SKM-1 treated with dmso at 0.1 percent for 144 hours (cell line): Measurements from ENCODE around the gene HNF1B.
A peak's percentile ranks its signal among the peaks of the same experiment; 100 is the strongest.

Source experiments
- DNase-seq: peaks from one replicate; lab custom pipeline; 2025; ENCODE audit not compliant: unreplicated experiment; lab: John Stamatoyannopoulos, UW

HNF1B gene

GRCh38 chr17:37674511-37674910 is 70.3 kb downstream of the HNF1B start:
- DNase-seq, result no peak

DNA sequence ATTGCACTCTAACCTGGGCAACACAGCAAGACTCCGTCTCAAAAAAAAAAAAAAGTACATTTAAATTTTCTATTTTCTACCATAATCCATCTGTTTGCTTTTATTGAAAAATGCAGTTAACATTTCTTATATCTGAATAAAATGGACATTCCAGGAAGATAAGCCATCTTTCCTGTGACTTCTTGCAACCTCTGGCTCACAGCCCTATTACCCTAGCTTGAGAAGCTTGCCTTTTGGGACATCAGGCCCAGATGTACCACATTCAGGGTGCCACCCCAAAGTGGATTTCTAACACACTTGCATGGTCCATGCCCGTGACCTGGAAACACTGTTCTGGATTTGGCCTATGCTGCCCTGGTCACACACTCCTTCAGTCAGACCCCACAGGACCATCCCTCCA is 71.5 kb downstream of the HNF1B start:
- no peak for DNase-seq

- DNase-seq, result no peak
Measured at GRCh38 chr17:37672548-37673078, 72.2 kb downstream of the HNF1B start.

GRCh38 chr17:37671824-37672547 is 72.9 kb downstream of the HNF1B start:
- no peak for DNase-seq

DNA sequence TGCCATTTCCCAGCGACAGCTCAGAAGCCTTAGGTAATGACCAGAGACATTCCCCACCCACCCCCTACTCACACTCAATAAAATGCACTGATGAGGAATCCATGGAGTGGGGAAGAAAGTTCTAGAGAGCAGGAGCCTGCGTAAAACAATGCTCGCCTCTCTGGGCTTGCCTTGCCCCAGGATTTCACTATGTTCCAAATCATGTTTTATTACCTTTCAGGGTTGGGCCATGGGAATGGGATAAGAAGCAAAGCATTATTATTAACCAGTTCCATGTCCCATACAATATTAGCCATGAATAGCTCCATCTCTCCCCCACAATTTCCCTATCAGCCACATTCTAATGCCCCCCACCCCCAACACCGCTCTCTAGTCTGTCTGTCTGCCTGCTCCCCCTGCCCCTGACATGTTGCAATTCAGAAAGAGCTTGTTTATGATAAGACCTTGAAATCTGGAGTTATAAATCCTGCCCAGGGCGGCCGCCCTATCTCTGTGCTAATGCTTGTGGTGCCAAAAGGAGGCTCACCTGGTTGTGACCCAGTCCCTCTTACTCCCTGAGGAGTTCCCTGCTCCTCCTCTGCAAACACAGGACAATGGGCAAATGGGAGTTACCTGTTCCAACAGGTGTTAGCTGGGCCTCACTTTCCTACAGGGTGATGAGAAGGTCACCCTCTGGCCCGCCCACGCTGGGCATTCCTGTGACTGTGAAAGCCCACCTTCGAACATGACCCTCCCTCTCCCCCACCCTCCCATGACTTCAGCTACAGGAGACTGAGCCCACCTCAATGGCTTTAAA is 73.6 kb downstream of the HNF1B start:
- no peak for DNase-seq

DNA sequence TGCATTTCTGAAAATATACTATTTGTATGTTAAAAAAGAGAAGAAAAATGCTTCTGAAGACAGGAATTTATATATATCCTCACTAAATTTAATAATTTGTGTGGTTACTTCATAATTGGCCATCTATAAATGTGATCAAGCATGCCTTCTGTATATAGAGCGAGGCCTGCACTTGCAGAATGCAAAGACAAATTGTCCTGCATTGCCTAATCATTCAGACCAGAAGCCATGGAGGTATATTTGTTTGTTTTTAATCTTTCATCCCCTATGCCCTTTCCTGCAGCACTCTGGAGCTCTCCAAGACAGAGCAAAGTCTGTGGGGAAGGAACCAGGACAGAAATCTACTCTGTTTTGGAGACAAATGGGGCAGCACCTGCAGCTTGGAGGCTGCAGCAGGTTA is 77.8 kb downstream of the HNF1B start:
- DNase-seq, result no peak

- no peak for DNase-seq
Measured at GRCh38 chr17:37664214-37664613, 80.6 kb downstream of the HNF1B start.

DNA sequence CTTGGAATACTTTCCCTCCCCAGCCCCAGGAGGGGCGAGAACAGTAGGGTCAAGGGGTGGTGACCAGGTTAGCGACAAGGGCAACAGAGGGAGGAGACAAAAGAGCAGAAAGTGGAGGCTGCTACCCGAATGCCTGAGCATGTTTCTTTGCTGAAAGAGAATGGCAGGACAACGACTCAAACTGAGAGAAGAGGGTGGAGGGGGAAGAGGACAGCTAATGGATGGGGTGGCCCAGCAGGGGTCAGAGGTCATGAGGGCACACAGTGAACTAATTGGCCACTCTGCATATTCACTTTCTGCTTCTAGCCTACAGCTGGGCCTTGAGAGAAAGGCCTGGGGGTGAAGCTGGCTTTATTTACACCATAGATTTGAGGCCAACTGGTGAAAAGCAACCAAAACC is 82.5 kb downstream of the HNF1B start:
- no peak for DNase-seq

DNA sequence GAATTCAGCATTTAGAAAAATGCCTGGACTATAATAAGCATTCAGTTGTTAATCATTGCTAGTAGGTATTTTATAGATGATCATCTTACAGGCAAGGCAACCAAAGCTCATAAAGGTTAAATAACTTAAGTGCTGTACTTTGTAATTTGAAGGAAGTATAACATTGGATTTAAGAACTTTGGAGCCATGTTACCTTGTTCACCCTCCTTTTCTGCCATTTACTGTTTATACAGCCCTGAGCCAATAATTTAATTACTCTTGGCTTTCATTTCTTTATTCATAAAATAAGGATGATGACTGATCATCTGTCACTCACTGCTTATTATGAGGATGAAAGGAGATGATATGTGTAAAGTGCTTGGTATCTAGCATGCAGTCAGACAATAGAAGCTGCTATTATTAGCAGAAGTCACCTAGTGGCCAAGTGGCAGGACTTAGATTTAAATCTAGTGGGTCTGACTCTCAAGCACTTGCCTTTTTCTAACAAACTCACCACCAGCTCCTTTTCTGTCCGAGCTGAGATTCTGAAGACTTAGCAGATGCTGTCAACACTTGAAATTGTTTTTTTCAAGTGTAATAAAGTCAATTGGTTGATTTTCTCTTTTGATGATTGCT is 83.4 kb downstream of the HNF1B start:
- no peak for DNase-seq

GRCh38 chr17:37659925-37660324 is 84.9 kb downstream of the HNF1B start:
- no peak for DNase-seq

DNA sequence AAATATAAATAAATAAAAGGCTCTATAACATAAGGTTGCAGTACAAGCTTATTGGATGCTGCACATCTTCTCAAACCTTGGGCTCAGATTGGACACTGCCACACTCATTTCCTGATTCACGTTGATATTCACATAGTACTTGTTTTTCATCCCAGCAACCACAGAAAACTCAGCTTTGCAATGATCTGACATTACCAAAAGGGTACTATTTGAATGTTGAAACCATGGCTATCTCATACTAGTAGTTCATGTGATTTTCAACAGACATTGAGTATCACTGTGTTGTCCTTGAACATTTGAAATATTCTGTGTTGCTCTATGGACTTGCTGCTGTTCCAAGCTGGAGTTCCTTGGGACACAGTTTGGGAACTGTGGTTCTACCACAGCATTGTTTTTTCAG is 87.7 kb downstream of the HNF1B start:
- no peak for DNase-seq

DNA sequence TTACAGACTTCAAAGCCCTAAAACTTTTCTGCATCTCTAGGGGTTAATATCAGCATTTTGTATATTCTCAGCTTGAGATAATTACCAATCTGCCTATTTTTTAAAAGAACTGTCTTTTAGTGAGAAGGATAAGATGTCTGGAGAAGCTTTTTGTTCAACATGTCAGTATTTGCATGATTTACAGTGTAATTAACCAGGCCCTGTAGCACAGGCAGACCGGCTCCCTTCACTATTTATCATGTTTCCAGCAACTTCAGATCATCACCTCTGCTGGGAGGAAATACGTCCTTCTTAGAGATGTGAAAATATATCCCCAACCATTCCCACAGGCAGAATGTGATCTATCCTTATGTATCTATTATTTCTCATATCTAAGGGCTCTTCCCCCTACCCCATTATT is 93.0 kb downstream of the HNF1B start:
- no peak for DNase-seq

DNA sequence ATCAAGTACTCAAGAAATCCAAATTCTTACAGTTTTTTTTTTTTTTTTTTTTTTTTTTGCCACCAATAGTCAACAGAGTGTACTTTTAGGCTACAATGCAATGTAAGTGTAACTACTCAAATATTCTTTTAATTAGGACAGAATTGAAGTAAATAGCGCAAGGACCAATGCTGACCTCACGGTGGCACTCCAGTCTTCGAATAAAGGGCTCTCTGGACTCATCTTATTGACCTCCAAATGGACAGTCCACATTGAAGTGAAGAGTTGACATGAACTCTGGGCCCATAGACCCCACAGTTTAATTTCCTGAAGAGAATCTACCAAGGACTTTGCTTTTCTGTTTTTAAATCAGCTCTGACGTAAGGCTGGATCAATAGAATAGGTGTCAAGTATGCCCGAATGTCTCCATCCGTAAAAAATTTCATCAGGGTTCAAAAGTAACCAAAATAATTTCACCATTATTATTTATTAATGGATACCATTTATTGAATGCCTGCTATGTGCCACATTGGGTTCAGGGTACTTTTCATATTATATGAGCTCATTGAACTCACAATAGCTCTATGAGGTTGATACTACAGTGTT is 94.3 kb downstream of the HNF1B start:
- peak; percentile 10 for DNase-seq

DNA sequence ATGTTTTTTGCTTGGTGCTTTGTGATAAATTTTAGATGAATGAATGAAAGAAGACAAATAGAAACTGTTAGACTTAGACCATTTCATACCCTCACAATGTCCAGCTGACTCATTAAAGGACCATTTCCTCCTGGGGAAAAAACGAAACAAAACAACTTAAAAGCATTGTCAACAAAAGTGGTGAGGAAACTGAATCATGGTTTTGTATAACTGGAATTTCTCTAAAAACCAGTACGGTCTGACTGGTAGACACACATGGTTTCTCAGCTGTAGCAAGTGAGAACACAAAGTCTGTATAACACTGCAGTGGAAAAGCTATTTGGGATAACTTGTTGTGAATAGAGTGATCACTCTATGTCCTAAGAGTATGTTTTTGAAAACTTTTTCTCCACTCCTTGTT is 96.3 kb downstream of the HNF1B start:
- DNase-seq, result no peak

DNA sequence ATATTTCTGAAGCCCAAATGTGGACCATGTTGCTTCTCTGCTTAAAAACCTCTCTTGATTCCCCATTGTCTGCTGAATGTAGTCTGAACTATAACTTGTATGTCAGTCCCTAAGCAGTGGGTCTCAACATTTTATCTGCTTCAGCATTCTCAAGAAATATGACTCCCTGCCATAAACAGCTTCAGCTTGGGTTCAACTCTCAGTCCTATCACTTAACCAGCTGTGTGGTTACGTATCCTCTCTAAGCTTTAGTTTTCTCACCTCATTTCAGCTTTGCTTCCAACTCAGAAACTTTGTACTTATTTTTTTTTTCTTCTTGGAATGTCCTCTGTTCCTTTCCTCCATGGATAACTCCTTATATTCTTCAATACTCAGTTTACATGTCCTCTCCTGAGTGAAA is 97.0 kb downstream of the HNF1B start:
- DNase-seq, result no peak

DNA sequence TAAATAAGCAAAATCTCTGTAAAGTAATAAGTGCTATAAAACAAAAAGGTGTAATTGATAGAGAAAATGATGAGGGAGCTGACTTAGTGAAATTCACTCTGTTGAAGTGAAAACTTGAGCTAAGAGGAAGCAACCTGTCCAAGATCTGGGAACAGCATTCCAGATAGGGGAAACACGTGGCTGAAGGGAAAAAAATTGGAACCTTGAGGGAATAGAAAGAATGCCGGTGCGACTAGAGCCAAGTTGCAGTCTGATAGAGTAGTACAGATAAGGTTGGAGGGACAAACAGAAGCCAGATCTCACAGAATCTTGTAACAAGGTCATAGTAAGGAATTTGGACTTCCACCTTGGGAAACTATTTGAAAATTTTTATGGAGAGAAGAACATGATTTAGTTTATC is 101.0 kb downstream of the HNF1B start:
- DNase-seq, result no peak

DNA sequence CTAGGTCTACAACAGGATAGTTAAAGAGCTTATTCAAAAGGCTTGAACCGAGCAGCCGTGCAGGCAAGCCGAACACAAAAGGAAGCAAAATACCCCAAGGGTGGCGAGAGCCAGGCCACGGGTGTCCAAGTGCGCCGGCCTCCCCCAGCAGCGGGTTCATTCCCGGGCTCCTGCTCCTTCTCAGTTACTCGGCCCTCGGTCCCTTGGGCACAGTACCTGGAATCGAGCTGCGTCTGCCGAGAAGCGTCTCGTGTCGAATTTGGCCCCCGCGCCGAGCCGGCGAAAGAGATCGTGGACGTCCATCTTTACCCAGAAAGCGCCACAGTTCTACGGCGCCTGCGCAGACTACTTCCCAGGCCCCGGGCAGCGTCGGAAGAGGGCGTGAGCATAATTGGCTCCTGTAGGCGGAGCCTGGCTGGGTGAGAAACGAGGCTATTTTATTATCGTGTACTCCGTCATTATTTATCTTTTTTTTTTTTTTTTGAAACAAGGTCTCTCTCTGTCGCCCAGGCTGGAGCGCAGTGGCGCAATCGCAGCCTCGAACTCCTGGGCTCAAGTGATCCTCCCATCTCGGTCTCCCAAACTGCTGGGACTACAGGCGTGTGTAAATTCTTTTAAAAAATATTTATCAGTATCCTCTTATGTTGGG is 101.6 kb downstream of the HNF1B start, which contains the start of gene DDX52:
DDX52 (minus strand) TSS at position 329 of the 649 bp plus-strand sequence; CDS start at position 303, 26 bp downstream.
- peak; percentile 79 for DNase-seq

- no peak for DNase-seq
Measured at GRCh38 chr17:37642681-37643080, 102.2 kb downstream of the HNF1B start.

DNA sequence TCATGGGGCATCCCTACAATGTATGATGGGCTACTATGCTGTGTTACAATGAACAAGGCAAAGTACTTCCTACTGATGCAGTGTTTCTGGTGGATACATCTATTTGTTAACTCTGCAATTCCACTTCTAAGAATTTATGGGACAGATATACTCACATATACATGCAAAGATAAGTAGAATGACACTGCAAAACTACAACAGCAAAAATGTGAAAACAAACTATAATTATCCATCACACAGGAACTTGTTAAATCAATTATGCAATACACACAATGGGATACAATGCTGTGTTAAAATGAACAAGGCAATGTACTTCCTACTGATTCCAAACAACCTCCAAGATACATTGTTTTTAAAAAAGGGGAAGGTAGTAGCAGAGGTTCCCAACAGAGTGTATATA is 104.8 kb downstream of the HNF1B start:
- no peak for DNase-seq

DNA sequence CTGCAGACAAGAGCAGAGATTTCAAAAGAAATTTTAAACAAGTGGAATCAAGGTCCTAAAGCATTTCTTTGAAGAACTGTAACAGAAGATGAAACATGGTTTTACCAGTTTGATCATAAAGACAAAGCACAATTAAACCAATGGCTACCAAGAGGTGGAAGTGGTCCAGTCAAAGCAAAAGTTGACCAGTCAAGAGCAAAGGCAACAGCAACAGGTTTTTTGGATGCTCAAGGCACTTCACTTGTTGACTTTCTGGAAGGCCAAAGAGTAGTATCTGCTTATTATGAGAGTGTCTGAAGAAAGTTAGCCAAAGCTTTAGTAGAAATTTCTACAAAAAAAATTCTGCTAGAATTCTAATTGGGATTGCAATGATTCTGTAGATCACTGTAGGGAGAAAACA is 106.9 kb downstream of the HNF1B start:
- no peak for DNase-seq
